Type B pancreatic cell (in vitro differentiated cells): ENCODE data around the gene PDE10A. TPM values are rescaled to one million over a fixed set of nuclear protein-coding genes. Genes with fewer than 3 reads are reported as not detected.

ENCODE experiments used
- DNase-seq: peaks from one replicate; pipeline ENCODE4 v3.0.0; 2021; ENCODE audit warnings: mixed read lengths; ENCODE audit not compliant: unreplicated experiment; ENCODE audit errors: extremely low spot score
- H3K27ac Mint-ChIP-seq: 2 replicates; pipeline ENCODE4 v1.8.0; 2021; ENCODE audit warnings: mild to moderate bottlenecking, mixed read lengths
- H3K27me3 Mint-ChIP-seq: 2 replicates; pipeline ENCODE4 v1.8.0; 2021; ENCODE audit warnings: mixed read lengths
- H3K36me3 Mint-ChIP-seq: 2 replicates; pipeline ENCODE4 v1.8.0; 2021; ENCODE audit warnings: mixed read lengths
- H3K4me1 Mint-ChIP-seq: one replicate; pipeline ENCODE4 v1.8.0; 2021; ENCODE audit warnings: mixed read lengths; ENCODE audit not compliant: unreplicated experiment
- H3K4me3 Mint-ChIP-seq: 2 replicates; pipeline ENCODE4 v1.8.0; 2021; ENCODE audit warnings: mild to moderate bottlenecking, mixed read lengths
- H3K9me3 Mint-ChIP-seq: 2 replicates; pipeline ENCODE4 v1.8.0; 2021; ENCODE audit warnings: mixed read lengths
- total RNA-seq: library from RNA; stranded (reverse); gene quantifications from 2 replicates; pipeline ENCODE4 v1.2.1, GENCODE V29; 2021; ENCODE audit warnings: low replicate concordance
- TF ChIP-seq, protein P1 (sequence below): fragments of 200-600 bp; sonication (generic); conservative IDR thresholded peaks from 2 replicates; pipeline ENCODE4 v1.5.0; 2021; ENCODE audit warnings: antibody characterized with exemption, mild to moderate bottlenecking

Gene PDE10A
- total RNA-seq, 1 donor from 2014 or later = 10.8 TPM

DNA sequence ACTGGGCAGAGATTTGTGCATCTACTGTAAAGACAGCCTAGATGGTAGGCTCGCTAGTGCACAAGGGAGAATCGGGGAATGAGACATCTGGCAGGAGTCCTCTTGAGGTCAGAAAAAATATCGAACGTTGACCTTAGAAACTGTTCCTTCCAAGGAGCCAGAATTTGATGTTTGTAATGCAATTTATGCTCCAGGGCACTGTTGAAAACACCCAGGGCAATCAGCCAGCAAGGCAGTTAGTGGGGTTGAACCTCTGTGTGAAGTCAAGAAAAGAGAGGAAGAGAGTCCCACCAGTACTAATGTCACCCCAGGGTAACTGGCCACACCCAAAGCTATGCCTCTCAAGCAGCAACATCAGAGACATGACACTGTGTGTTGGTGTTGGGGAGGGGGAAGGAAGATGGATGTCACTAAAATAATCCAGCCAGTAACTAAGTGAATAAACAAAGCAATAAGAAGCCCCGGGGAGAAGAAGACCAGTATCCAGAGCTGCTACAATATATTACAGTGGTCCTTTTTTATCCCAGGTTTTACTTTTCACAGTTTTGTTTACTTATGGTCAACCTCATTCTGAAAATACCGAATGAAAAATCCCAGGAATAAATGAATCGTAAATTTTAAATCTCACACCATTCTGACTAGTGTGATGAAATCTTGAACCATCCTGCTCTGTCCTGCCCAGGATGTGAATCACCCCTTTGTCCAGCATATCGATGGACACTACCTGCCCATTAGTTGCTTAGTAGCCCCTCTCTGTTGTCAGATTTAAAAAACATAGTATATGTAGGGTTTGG is 32.9 kb upstream of the PDE10A start:
- Mint-ChIP-seq H3K4me1 (peaks cover 8% of the 10 kb centered on the region), H3K9me3 (peaks cover 7% of the 10 kb centered on the region), H3K27ac (no peak overlapping the region), H3K4me3 (no peak overlapping the region), H3K36me3 (no peaks in the 10 kb centered on the region), H3K27me3 (no peaks in the 10 kb centered on the region)
- TF ChIP-seq, protein P1, sequence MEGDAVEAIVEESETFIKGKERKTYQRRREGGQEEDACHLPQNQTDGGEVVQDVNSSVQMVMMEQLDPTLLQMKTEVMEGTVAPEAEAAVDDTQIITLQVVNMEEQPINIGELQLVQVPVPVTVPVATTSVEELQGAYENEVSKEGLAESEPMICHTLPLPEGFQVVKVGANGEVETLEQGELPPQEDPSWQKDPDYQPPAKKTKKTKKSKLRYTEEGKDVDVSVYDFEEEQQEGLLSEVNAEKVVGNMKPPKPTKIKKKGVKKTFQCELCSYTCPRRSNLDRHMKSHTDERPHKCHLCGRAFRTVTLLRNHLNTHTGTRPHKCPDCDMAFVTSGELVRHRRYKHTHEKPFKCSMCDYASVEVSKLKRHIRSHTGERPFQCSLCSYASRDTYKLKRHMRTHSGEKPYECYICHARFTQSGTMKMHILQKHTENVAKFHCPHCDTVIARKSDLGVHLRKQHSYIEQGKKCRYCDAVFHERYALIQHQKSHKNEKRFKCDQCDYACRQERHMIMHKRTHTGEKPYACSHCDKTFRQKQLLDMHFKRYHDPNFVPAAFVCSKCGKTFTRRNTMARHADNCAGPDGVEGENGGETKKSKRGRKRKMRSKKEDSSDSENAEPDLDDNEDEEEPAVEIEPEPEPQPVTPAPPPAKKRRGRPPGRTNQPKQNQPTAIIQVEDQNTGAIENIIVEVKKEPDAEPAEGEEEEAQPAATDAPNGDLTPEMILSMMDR = no peak
- no peak for DNase-seq

DNA sequence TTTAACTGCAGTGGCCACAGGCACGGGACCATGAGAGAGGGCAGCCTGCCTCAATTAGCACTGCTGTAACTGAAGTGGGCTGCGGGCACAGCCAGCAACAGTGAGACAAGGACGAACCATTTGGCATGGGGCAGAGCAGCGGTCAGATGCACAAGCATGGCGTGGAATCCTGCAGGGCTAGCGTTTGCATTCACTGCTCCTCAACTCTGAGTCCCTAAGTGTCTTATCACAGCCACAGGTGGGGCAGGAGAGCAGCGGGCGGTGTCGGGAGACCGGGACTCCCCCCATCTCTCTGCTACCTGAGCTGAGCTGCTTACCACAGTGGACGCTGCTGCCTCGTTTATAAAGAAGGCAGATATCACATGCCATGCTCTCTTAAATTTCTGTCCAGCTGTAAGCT is 31.3 kb upstream of the PDE10A start:
- H3K36me3 Mint-ChIP-seq = no peaks in the 10 kb centered on the region
- H3K4me1 Mint-ChIP-seq = peaks cover 8% of the 10 kb centered on the region
- peaks cover 7% of the 10 kb centered on the region for H3K9me3 Mint-ChIP-seq
- H3K4me3 Mint-ChIP-seq = no peak overlapping the region
- TF ChIP-seq, protein P1 = no peak
- H3K27ac Mint-ChIP-seq = no peak overlapping the region
- no peak for DNase-seq
- peaks cover 3% of the 10 kb centered on the region for H3K27me3 Mint-ChIP-seq

DNA sequence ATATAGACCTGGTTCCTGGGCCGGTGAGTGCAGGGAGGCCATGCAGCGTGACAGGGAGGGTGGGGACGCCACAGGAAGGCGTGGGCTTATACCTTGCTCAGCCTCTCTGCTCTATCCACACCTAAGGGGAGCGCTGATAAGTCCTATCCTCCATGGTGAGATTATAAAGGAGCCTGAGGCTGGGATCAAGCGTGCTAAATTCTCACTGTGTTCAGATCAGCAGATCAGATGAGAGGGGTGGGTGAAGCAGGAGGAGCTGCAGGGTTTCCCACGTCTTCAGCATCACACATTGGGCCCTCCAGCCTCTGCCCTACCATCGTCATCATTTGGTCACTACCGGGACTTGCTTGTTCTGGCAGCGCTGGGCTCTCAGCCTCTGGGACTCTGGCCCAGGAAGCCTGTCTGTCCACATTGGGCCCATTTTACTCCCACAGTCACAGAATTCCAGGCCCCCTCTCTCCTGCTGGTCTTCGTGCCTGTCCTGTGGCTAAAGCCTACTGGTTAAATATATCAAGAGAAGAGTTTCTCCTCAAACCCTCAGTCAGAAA is 29.1 kb upstream of the PDE10A start:
- no peaks in the 10 kb centered on the region for H3K36me3 Mint-ChIP-seq
- H3K27me3 Mint-ChIP-seq = peaks cover 3% of the 10 kb centered on the region
- H3K4me1 Mint-ChIP-seq = peaks cover 8% of the 10 kb centered on the region
- DNase-seq = no peak
- H3K9me3 Mint-ChIP-seq = peaks cover 7% of the 10 kb centered on the region
- H3K27ac Mint-ChIP-seq = no peak overlapping the region
- H3K4me3 Mint-ChIP-seq = no peak overlapping the region
- TF ChIP-seq, protein P1 = no peak

DNA sequence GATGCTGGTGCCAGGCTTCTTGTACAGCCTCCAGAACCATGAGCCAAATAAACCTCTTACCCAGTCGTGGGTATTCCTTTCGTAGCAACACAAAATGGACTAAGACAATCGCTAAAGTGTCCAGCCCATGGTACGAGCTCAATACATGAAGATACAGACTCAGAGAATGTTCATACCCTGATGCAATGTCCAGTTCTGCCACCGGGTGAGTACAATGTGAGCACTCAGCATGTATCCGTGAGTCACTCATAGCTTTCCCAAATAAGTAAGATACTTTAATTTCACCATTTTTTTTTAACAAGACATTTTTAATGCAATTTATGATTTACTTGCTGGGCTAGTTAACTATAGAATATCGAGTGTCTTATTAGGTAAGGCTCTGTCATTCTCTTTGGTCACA is 26.7 kb upstream of the PDE10A start:
- no peak overlapping the region for H3K27ac Mint-ChIP-seq

DNA sequence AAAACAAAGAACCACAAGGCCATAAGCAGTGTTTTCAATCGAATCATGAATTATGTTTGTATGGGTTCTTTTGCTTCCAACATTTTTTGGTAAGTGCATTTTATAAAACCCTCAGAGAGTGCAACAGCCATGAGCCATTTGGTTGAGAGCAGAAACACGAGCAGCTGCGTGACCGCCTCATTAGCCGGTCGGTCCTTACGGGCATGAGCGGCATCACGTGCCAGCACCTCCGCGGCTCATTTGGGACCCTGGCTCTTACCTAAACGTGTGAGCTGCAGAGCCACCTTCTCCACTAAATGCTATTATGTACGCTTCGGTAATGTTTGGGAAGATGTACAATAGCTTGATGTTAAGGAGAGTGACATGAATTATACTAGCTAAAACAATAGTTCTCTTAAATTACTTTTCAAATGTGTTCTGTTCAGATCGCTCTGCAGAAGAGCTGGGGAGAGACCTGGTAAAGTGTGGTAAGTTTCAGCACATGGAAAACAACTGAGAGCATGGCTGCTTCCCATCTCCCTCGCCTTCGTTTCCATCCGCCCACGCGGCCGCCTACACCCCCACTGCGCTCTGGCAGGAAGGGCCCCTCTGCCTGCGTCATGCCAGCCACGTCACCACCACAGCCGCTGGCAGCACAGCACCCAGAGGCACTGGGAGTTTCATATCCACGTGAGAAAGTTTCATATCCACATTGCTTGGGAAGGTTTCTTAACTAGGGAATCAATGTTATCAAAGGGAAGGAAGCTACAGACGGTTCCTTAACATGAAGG is 23.7 kb upstream of the PDE10A start:
- Mint-ChIP-seq H3K4me1 (peaks cover 2% of the 10 kb centered on the region), H3K4me3 (no peak overlapping the region), H3K27ac (no peak overlapping the region), H3K27me3 (peaks cover 8% of the 10 kb centered on the region), H3K36me3 (no peaks in the 10 kb centered on the region), H3K9me3 (no peaks in the 10 kb centered on the region)
- DNase-seq = no peak
- TF ChIP-seq, protein P1 = no peak

More for the DNA sequence above, 26.7 kb upstream of the PDE10A start:
- no peak for DNase-seq
- Mint-ChIP-seq H3K27me3 (peaks cover 5% of the 10 kb centered on the region), H3K4me3 (no peak overlapping the region), H3K36me3 (no peaks in the 10 kb centered on the region), H3K4me1 (peaks cover 4% of the 10 kb centered on the region), H3K9me3 (no peaks in the 10 kb centered on the region)
- TF ChIP-seq, protein P1 = peak; percentile 48
